Trophoblast cell (in vitro differentiated cells and primary cell): ENCODE data around the gene TRIM69.

Source experiments
- DNase-seq, 2 donors: peaks; one replicate each; pipeline ENCODE4 v3.0.0-alpha.2; 2016
- H2AFZ ChIP-seq: 2 replicates; pipeline ENCODE4 v1.6.1; 2013; ENCODE audit warnings: low read length, moderate library complexity, mild to moderate bottlenecking; ENCODE audit not compliant: insufficient read depth, poor library complexity
- H2AK5ac ChIP-seq: 2 replicates; pipeline ENCODE4 v1.6.1; 2013; ENCODE audit warnings: mild to moderate bottlenecking, low read length
- H2BK120ac ChIP-seq: 2 replicates; pipeline ENCODE4 v1.6.1; 2013; ENCODE audit warnings: low read length, mild to moderate bottlenecking, moderate library complexity; ENCODE audit not compliant: insufficient read depth, poor library complexity
- H2BK12ac ChIP-seq: 2 replicates; pipeline ENCODE4 v1.6.1; 2013; ENCODE audit warnings: mild to moderate bottlenecking, low read length, moderate library complexity
- H2BK5ac ChIP-seq: 2 replicates; pipeline ENCODE4 v1.6.1; 2013; ENCODE audit warnings: low read length, low read depth, moderate library complexity, mild to moderate bottlenecking; ENCODE audit not compliant: poor library complexity
- H3K14ac ChIP-seq: 2 replicates; pipeline ENCODE4 v1.6.1; 2013; ENCODE audit warnings: mild to moderate bottlenecking, low read length
- H3K18ac ChIP-seq: 2 replicates; pipeline ENCODE4 v1.6.1; 2013; ENCODE audit warnings: mild to moderate bottlenecking, low read length
- H3K23ac ChIP-seq: 2 replicates; pipeline ENCODE4 v1.6.1; 2013; ENCODE audit warnings: low read length
- H3K27ac ChIP-seq: 2 replicates; pipeline ENCODE4 v1.5.1; 2013; ENCODE audit warnings: low read depth, mild to moderate bottlenecking, inconsistent platforms, low read length, moderate library complexity
- H3K27me3 ChIP-seq: 2 replicates; pipeline ENCODE4 v1.6.1; 2013; ENCODE audit warnings: inconsistent platforms, mild to moderate bottlenecking, low read length, moderate library complexity; ENCODE audit not compliant: insufficient read depth
- H3K36me3 ChIP-seq, 2 experiments: 1 replicate in 1 of 2; 2 replicates in 1 of 2; pipeline ENCODE4 v1.6.1; 2013; ENCODE audit warnings: low read length in 2 of 2, mild to moderate bottlenecking in 2 of 2, moderate library complexity in 1 of 2; ENCODE audit not compliant: insufficient read depth in 2 of 2, control insufficient read depth in 1 of 2
- H3K4ac ChIP-seq: 2 replicates; pipeline ENCODE4 v1.6.1; 2013; ENCODE audit warnings: low read depth, mild to moderate bottlenecking, low read length, moderate library complexity
- H3K4me1 ChIP-seq, 2 experiments: 1 replicate in 1 of 2; 2 replicates in 1 of 2; pipeline ENCODE4 v1.6.1; 2013; ENCODE audit warnings: low read length in 2 of 2, mild to moderate bottlenecking in 2 of 2, moderate library complexity in 1 of 2; ENCODE audit not compliant: insufficient read depth in 2 of 2, control insufficient read depth in 1 of 2
- H3K4me2 ChIP-seq: 2 replicates; pipeline ENCODE4 v1.6.1; 2013; ENCODE audit warnings: inconsistent platforms, mild to moderate bottlenecking, low read length, moderate library complexity
- H3K4me3 ChIP-seq: 2 replicates; pipeline ENCODE4 v1.5.1; 2013; ENCODE audit warnings: mild to moderate bottlenecking, low read depth, low read length, inconsistent platforms
- H3K79me1 ChIP-seq: one replicate; pipeline ENCODE4 v1.6.1; 2013; ENCODE audit warnings: low read length
- H3K79me2 ChIP-seq: 2 replicates; pipeline ENCODE4 v1.6.1; 2013; ENCODE audit warnings: low read length, mild to moderate bottlenecking; ENCODE audit not compliant: control insufficient read depth, insufficient read depth, poor library complexity
- H3K9ac ChIP-seq: 2 replicates; pipeline ENCODE4 v1.6.1; 2013; ENCODE audit warnings: mild to moderate bottlenecking, low read length
- H3K9me3 ChIP-seq: 2 replicates; pipeline ENCODE4 v1.6.1; 2013; ENCODE audit warnings: low read depth, mild to moderate bottlenecking, control low read depth, inconsistent platforms, low read length; ENCODE audit not compliant: insufficient read depth
- H4K12ac ChIP-seq: 2 replicates; pipeline ENCODE4 v1.6.1; 2013; ENCODE audit warnings: low read depth, mild to moderate bottlenecking, low read length, moderate library complexity
- H4K8ac ChIP-seq: 2 replicates; pipeline ENCODE4 v1.6.1; 2013; ENCODE audit warnings: low read depth, mild to moderate bottlenecking, low read length, moderate library complexity
- H4K91ac ChIP-seq: one replicate; pipeline ENCODE4 v1.6.1; 2013; ENCODE audit warnings: low read depth, mild to moderate bottlenecking, low read length, moderate library complexity
- WGBS: extraction: QIAGEN DNeasy Blood & Tissue Kit; methylation state at CpG from one replicate; pipeline ENCODE4 v1.1.7; 2013; ENCODE audit warnings: missing lambda C conversion rate; ENCODE audit not compliant: insufficient read length, insufficient coverage; ENCODE audit errors: extremely low coverage; 5-methylcytosine and 5-hydroxymethylcytosine counted together

TRIM69 gene

GRCh38 chr15:44792715-44793114 is 56.4 kb downstream of the TRIM69 start:
- H3K4me3 ChIP-seq, result no peak overlapping the region
- no CpG with 5 or more reads among the region's 1 CpG for WGBS

GRCh38 chr15:44794072-44794471 is 57.7 kb downstream of the TRIM69 start:
- Histone ChIP-seq H3K27me3 (no peaks in the 10 kb centered on the region), H3K4me3 (no peak overlapping the region), H3K4me2 (no peak overlapping the region), H4K91ac (no peak overlapping the region), H3K4me1 (no peaks in the 10 kb centered on the region), H3K18ac (no peak overlapping the region), H3K14ac (no peak overlapping the region), H3K36me3 (no peaks in the 10 kb centered on the region), H4K8ac (no peak overlapping the region), H4K12ac (no peak overlapping the region), H3K9me3 (no peaks in the 10 kb centered on the region), H2AFZ (no peak overlapping the region), H2BK5ac (no peak overlapping the region), H3K9ac (no peak overlapping the region), H3K4ac (no peak overlapping the region), H2AK5ac (no peak overlapping the region), H2BK12ac (no peak overlapping the region), H3K79me2 (no peaks in the 10 kb centered on the region), H3K23ac (no peak overlapping the region), H3K79me1 (no peaks in the 10 kb centered on the region), H2BK120ac (no peak overlapping the region), H3K27ac (no peak overlapping the region)
- no peak for DNase-seq
- WGBS, result no CpG with 5 or more reads among the region's 1 CpG

More at GRCh38 chr15:44792715-44793114, 56.4 kb downstream of the TRIM69 start:
- H4K12ac ChIP-seq, result no peak overlapping the region
- H3K27ac ChIP-seq, result no peak overlapping the region
- H3K18ac ChIP-seq, result no peak overlapping the region
- H2BK12ac ChIP-seq, result no peak overlapping the region
- no peak overlapping the region for H3K9ac ChIP-seq
- H3K36me3 ChIP-seq, result no peaks in the 10 kb centered on the region
- H2AK5ac ChIP-seq, result no peak overlapping the region
- no peak overlapping the region for H2AFZ ChIP-seq
- H4K8ac ChIP-seq, result no peak overlapping the region
- H3K4me2 ChIP-seq, result no peak overlapping the region
- H3K4ac ChIP-seq, result no peak overlapping the region
- no peaks in the 10 kb centered on the region for H3K4me1 ChIP-seq
- no peak overlapping the region for H2BK120ac ChIP-seq
- H4K91ac ChIP-seq, result no peak overlapping the region
- DNase-seq, result no peak
- H3K23ac ChIP-seq, result no peak overlapping the region
- H3K79me2 ChIP-seq, result no peaks in the 10 kb centered on the region
- H3K27me3 ChIP-seq, result no peaks in the 10 kb centered on the region
- H2BK5ac ChIP-seq, result no peak overlapping the region
- no peaks in the 10 kb centered on the region for H3K9me3 ChIP-seq
- no peak overlapping the region for H3K14ac ChIP-seq
- no peaks in the 10 kb centered on the region for H3K79me1 ChIP-seq

GRCh38 chr15:44796508-44796907 is 60.2 kb downstream of the TRIM69 start:
- Histone ChIP-seq H3K9me3 (no peaks in the 10 kb centered on the region), H3K23ac (no peak overlapping the region)
- DNase-seq, result no peak

GRCh38 chr15:44798826-44799225 is 62.5 kb downstream of the TRIM69 start:
- H3K14ac ChIP-seq, result no peak overlapping the region
- no peak overlapping the region for H4K8ac ChIP-seq
- no peak overlapping the region for H3K23ac ChIP-seq
- no peaks in the 10 kb centered on the region for H3K27me3 ChIP-seq
- H2BK120ac ChIP-seq, result no peak overlapping the region
- no peak overlapping the region for H4K91ac ChIP-seq
- no peak overlapping the region for H3K27ac ChIP-seq
- H3K79me1 ChIP-seq, result no peaks in the 10 kb centered on the region
- H3K4me3 ChIP-seq, result no peak overlapping the region
- H3K79me2 ChIP-seq, result no peaks in the 10 kb centered on the region
- no peak overlapping the region for H3K4me2 ChIP-seq
- no peak overlapping the region for H2BK12ac ChIP-seq
- no peak overlapping the region for H3K4ac ChIP-seq
- no peak overlapping the region for H3K9ac ChIP-seq
- no peak overlapping the region for H2AFZ ChIP-seq
- H2AK5ac ChIP-seq, result no peak overlapping the region
- no peak overlapping the region for H2BK5ac ChIP-seq
- no peak for DNase-seq
- H3K36me3 ChIP-seq, result no peaks in the 10 kb centered on the region
- no peaks in the 10 kb centered on the region for H3K9me3 ChIP-seq
- H3K18ac ChIP-seq, result no peak overlapping the region
- no peak overlapping the region for H4K12ac ChIP-seq
- WGBS, result no CpG with 5 or more reads among the region's 3 CpGs
- H3K4me1 ChIP-seq, result no peaks in the 10 kb centered on the region

More at GRCh38 chr15:44796508-44796907, 60.2 kb downstream of the TRIM69 start:
- Histone ChIP-seq H3K9ac (no peak overlapping the region), H2BK5ac (no peak overlapping the region), H2AFZ (no peak overlapping the region), H3K4me1 (no peaks in the 10 kb centered on the region), H3K4ac (no peak overlapping the region), H3K36me3 (no peaks in the 10 kb centered on the region), H3K79me1 (no peaks in the 10 kb centered on the region), H4K8ac (no peak overlapping the region), H2BK12ac (no peak overlapping the region), H3K27ac (no peak overlapping the region), H3K4me2 (no peak overlapping the region), H2BK120ac (no peak overlapping the region), H4K12ac (no peak overlapping the region), H3K4me3 (no peak overlapping the region), H3K27me3 (no peaks in the 10 kb centered on the region), H3K18ac (no peak overlapping the region), H4K91ac (no peak overlapping the region), H3K14ac (no peak overlapping the region), H2AK5ac (no peak overlapping the region), H3K79me2 (no peaks in the 10 kb centered on the region)
- no CpG with 5 or more reads among the region's 1 CpG for WGBS
